ENCODE measurements around the gene ESPN. TPM values are rescaled to one million over a fixed set of nuclear protein-coding genes. Genes with fewer than 3 reads are reported as not detected.

The ESPN gene
- total RNA-seq, 4 donors from 2014 or later, result 0.60 to 6.1 (median 1.7) TPM

DNA sequence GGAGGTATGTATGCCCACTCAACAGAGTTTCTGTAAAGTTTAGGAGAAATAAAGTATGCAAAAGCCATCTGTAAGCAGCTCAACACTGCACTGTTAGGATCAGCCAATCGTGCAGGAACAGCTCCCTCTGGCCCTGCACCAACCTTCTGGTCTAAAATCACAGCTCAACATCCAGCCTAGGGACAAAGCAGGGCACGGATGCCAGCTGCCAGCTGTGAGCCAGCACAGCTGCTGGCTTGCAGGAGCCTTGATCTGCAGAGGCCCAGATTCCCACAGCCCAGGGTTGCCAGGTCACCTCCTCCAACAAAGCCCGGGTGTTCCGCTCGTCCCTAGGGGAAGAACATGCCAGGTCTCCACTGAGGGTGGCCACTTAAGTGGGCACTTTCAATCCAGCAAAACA, 39.6 kb upstream of the ESPN start:
- 53 to 54% methylated on average over 5 of the region's 5 CpGs for WGBS, 2 donors
- Histone ChIP-seq H3K27ac (peak overlapping the region in 2 of 4 donors; percentile 36 to 60), H3K4me3 (no peak overlapping the region), H3K9me3 (peaks cover 0 to 5% (median 0%) of the 10 kb centered on the region in 4 donors), H3K36me3 (no peaks in the 10 kb centered on the region), H3K4me1 (peaks cover 0 to 7% (median 2%) of the 10 kb centered on the region in 4 donors), H3K27me3 (no peaks in the 10 kb centered on the region)
- TF ChIP-seq POLR2A (IDR thresholded peaks at IDR 0.05), result no peak
- TF ChIP-seq CTCF (IDR thresholded peaks at IDR 0.05), result no peak
- TF ChIP-seq EP300 (IDR thresholded peaks at IDR 0.05), result no peak
- no peak for DNase-seq (ENCODE audit: low spot score in 2 of 2)

DNA sequence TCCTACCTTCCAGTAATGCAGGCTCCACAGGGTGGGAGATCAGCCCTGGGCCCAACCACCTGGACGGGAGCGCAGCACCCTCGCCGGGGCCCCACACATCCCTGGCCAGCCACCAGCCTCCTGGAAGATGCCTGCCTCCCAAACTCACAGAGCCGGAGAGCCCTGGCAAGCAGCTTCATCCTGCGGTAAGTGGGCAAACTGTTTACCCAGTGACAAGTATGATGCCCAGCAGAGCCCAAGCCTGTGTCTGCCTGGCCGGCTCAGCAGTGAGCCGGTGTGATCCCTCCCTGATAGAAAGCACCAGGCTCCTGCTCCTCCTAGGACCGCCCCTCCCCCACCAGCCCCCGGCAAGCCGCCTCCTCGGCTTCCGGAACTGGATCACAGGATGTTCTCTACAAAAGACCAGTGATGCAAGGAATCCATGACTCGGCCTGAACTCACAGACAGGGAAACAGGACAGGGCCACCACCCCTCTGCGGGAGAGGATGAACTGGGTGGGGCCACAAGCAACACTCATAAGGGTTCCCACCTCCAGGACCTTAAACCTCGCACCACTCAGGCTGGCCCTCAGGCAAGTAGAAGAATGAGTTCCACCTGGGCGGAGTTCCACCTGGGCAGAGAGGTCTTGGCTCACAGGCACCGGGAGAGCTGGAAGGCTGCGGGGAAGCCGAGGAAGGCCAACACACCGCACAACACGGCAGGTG, 38.9 kb upstream of the ESPN start:
- no peak overlapping the region for H3K4me3 ChIP-seq

GRCh38 chr1:6386371-6386949, 38.1 kb upstream of the ESPN start:
- Histone ChIP-seq H3K36me3 (no peaks in the 10 kb centered on the region), H3K4me1 (peaks cover 0 to 7% (median 2%) of the 10 kb centered on the region in 4 donors), H3K27ac (peak overlapping the region in 1 of 4 donors; percentile 60), H3K4me3 (no peak overlapping the region), H3K27me3 (no peaks in the 10 kb centered on the region), H3K9me3 (no peaks in the 10 kb centered on the region)
- TF ChIP-seq POLR2A (IDR thresholded peaks at IDR 0.05) (no peak), EP300 (IDR thresholded peaks at IDR 0.05) (no peak), CTCF (IDR thresholded peaks at IDR 0.05) (no peak)
- 63 to 71% methylated on average over 10 of the region's 10 CpGs for WGBS, 2 donors
- no peak for DNase-seq (ENCODE audit: low spot score in 2 of 2)

More for the DNA sequence above, 38.9 kb upstream of the ESPN start:
- no peak for TF ChIP-seq CTCF (IDR thresholded peaks at IDR 0.05)
- no peak for TF ChIP-seq EP300 (IDR thresholded peaks at IDR 0.05)
- no peak for TF ChIP-seq POLR2A (IDR thresholded peaks at IDR 0.05)
- H3K36me3 ChIP-seq, result no peaks in the 10 kb centered on the region
- WGBS, 2 donors, result 76 to 81% methylated on average over 5 to 12 of the region's 22 CpGs
- DNase-seq (ENCODE audit: low spot score in 2 of 2), result no peak
- H3K27me3 ChIP-seq, result no peaks in the 10 kb centered on the region
- no peaks in the 10 kb centered on the region for H3K9me3 ChIP-seq
- H3K27ac ChIP-seq, result peak overlapping the region in 2 of 4 donors; percentile 54 to 60
- H3K4me1 ChIP-seq, result peaks cover 0 to 7% (median 2%) of the 10 kb centered on the region in 4 donors

DNA sequence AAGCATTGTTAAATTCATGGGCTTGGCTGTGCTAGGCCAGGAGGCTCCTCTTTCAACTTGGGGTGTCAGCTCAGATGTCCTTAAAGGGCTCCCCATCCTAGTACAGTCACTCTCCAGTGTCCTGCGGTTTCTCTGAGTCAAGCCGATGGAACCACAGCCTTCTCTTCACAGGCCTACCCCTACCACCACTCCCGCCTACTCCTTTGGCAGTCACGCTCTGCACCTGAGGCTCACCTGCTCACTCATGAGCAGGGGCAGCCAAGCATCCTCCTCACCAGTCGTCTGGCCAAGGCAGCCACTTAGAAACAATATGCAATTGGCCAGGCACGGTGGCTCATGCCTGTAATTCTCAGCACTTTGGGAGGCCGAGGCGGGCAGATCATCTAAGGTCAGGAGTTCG, 34.6 kb upstream of the ESPN start:
- peaks cover 0 to 25% (median 12%) of the 10 kb centered on the region in 4 donors for H3K4me1 ChIP-seq
- WGBS, 2 donors, result 88 to 94% methylated on average over 9 of the region's 9 CpGs
- no peaks in the 10 kb centered on the region for H3K36me3 ChIP-seq
- TF ChIP-seq CTCF (IDR thresholded peaks at IDR 0.05), result no peak
- no peak for TF ChIP-seq EP300 (IDR thresholded peaks at IDR 0.05)
- no peak for TF ChIP-seq POLR2A (IDR thresholded peaks at IDR 0.05)
- H3K27me3 ChIP-seq, result no peaks in the 10 kb centered on the region
- no peaks in the 10 kb centered on the region for H3K9me3 ChIP-seq
- no peak overlapping the region for H3K4me3 ChIP-seq
- H3K27ac ChIP-seq, result no peak overlapping the region
- DNase-seq (ENCODE audit: low spot score in 2 of 2), result no peak
